Stimulated activated CD8-positive, alpha-beta memory T cell treated with anti-CD3 and anti-CD28 coated beads, Interleukin-12 subunit alpha, Interleukin-12 subunit beta, amount 100 ng/mL, for 24 hours (primary cell): ENCODE results near the gene ATF6.

Experiments
- DNase-seq: peaks from one replicate; pipeline ENCODE4 v3.0.0-alpha.2; 2020; ENCODE audit errors: extremely low read depth

Gene ATF6

DNA sequence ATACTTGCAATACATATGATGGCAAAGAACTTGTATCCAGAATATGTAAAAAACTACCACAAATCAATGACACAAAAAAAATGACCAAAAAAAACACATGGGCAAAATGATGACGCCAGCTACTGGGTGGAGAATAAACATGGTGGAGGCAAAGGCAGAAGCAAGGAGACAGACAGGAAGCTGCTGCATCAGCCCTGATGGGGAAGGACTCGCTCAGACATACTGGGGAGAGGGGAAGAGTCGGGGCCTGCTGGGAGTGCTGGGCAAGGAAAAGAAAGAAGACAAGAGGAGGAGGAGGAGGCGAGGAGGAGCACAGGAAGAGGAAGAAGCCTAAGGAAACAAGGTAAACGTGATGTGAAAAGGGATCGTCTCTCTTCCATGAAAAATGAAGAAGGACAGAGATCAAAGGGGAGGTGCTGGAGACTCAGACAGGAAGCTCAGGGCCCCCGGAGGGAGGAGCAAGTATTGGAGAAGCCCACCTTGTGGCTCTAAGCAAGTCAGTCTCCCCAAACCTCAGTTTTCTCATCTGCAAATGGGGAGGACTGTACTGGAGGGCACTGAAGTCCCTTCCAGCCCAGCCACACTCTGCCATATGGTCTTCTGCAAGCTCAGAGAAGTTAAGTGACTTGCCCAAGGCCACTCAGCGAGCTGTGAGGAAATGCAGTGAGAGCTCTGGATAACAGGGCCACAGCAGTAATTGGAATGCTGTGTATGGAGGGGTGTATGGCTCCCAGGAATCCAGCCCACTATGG, 233.4 kb downstream of the ATF6 start:
- DNase-seq = no peak

DNA sequence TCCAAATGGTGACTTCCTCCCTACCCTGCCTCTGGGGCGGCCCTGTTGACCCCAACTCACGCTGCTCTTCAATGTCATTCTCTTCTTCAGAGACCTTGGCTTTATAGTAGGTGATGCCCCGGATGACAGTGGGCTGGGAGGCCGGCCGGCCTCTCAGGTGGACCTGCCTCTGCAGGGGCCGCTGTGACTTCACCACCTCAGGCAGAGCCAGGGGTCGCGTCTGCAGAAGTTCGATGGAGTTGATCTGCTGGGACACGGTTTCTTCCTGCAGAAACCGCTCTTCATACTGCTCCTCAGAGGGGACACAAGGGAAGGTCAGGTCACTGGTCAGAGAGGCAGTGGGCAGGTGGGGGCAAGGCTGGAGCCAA, 233.9 kb downstream of the ATF6 start:
- DNase-seq = no peak

DNA sequence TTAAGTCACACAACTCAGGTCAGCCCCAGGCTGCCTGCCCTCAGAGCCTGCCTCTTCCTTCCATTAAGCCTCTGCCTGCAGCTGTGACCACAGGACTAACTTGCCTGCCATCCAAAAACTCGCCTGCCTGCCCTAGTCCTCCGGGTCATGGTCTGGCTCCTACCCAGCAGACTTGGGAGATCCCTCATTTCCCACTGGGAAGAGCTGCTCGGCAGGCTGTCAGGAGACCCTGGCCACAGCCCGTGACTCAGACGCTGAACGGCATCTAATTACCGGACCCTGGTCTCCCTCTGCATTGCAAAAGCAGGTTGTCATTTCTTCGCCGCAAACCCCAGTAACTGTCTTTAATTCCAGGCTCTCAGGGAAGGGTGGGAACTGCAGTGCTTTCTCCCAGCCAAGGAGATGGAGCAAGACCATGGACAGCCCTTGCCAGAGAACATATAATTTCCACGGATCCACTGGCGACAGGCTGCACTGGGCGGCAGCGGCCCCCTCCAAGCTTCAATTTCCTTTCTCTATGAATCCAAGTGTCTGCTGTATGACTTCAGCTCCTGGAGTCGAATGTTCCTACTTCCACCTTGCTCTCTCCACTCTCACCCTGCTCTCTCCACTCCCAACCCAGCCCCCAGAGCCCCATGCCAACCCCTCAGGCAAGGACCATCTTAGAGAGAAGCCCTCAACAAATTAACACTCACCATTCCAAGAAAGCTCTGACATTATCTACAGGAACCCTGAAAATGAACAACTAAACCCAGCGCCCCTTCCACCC, 237.1 kb downstream of the ATF6 start:
- no peak for DNase-seq

DNA sequence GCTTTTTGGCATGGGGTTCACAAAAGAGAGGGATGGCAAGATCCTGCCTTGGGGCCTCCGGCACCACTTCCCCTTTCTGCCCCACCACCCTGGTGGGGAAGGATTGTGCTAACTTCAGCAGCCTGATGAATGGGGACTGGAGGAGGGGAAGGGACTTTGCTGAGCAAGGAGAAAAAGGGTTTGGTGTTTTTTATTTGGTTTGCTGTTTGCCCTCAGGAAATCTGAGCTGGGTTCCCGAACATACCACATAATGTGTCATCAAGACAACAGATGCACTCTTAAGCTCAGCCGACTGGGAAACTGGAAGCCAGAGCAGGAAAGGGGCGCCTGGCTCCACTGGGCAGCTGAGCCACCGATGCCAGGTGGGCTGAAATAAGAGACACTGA, 237.7 kb downstream of the ATF6 start:
- no peak for DNase-seq

DNA sequence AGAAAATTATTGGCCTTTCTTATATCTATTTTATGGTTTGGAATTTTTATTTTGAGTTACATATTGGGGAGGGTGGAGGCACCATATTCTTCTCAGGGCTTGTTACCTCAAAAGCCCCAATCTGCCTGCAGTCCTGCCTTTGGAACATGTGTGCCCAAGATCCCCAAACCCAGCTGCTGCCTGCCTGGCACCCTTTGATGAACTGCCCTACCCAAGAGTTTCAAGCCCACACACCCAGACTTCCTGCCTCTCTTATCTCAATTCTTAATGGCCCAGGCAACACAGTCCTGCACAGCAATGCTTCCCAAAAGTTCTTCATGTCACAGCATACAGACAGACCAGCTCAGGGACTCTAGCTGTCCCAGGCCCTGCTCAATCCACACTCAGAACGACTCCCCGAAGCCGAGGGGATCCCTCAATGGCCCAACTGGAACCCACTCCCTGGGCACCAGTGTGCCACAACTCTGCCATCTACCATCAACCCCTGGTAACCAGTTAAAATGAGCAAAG, 238.4 kb downstream of the ATF6 start:
- DNase-seq = no peak

DNA sequence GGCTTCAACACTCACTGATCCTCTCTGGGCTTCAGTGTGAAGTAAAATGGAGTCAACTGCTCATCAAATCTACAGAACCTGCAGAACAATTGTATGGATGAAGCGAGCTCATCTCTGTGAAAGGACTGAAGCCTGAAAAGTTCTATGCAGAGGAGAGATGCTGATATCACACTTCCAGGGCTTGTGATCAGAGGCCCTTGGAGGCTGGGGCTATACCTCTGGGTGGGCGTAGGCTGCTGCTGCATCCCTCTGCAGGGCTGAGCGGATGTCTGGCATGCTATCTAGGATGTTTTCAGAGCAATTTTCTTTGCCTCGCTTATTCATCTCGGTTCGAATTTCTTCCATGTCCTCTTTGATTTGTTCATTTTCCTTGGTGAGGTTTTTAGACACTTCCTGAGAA, 240.0 kb downstream of the ATF6 start:
- DNase-seq = no peak

DNA sequence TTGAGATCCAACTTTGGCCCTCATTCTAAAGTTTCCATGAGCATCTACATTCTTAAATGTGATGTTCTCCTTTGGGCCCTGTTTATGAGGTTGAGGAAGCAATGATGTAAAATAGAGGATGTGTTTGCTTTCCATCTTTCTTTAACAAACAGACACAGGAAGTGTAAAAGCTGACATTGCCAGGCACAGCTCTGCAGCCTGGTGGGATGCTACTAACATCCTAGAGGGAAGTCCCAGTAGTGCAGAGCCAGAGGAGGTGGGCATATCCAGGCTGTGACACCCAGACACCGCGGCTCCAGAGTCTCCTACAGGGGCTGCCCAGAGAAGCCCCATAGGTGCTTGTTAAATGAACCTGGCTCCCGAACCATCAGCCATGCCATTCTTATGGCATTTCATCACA, 241.3 kb downstream of the ATF6 start:
- DNase-seq = no peak

DNA sequence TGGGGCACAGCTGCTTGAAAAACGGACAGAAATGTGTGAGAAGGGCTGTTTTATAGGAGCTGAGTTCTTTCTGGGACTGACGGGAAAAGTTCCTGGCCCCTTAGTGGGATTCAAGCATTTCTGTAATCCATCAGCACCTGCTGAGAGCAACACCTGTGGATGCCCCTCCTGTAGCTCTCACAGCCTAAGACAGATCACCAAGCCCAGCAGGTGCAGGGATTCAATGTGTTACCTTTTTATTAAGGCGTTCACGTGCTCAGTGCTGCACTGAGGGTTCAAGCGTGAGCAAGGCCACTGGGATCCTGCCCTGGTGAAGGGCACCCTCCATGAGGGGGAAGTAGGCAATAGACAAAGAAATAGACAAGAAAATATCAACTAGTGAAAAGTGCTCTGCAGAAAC, 242.7 kb downstream of the ATF6 start:
- no peak for DNase-seq

DNA sequence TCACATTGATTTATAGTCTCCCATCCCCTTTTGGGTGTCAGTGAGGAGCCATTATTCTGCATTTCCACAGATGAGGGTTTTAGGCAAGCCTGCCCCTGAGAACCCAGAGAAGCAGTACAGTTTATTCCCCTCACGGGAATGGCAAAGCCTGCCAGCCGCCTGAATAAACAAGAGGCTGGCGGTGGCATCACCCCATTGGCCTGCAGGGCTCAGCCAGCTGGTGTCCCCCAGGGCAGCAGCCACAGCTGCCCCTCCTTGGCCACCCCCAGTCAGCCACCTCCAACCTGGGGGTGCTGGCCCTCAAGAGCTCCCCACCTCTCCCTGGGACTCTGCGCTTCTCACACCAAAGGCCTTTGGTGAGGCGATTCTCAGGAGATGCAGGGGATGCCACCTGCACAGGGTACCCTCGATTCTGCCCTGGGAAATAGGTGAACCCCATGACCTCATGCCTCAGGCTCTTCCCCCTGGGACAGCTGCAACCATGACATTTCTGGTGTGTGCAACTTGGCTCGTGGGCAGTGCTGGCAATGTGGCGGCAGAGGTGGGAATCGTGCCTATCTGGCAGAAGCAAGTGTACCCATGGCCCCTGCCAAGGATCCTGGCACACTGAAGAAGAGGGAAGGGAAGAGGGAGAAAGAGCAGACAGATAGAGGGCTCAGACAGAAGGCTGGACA, 243.5 kb downstream of the ATF6 start:
- no peak for DNase-seq

DNA sequence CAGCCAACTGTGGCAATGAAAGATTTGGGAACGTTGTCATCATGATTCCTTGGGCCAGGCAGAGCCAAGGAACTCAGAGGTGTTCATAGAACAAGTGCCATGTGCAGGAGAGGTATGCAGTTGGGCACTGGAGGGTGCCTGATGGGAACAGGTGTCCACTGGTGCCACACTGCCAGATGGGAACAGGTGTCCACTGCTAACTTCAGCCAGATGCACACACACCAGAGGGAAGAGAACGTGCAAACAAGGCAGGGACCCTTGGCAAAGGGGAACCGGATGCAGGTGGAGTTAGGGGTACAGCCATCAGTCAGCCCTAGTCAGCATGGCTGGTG, 244.0 kb downstream of the ATF6 start:
- no peak for DNase-seq

DNA sequence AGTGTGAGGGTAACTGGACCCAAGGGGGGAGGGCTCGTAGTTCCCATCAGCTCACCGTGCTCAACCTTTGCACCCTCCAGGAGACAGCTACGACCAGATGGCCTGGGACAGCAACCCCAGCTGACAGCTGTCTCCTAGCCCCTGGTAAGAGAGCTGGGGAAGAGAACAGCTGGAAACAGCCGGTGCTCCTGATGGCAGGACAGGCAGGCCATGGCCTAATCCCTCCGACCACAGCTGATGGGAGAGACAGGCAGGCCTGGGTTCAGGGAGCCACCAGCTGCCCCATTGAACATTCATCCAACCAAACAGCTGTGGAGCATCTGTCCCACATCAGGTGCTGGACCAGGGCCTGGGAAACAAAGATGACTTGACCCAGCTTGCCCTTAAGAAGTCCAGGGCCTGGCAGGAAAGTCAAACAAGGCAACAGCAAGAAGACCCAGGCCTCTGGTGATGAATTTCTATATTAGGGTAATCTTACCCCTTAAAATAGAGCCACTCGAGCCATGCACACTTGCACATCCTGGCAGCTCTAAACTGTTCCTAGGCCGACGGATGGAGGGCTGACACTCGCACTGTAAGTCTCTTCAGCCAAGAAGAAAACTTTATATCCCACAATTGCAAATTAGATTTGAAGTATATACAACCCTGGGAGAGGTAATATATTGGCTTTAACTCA, 245.4 kb downstream of the ATF6 start:
- DNase-seq = no peak

DNA sequence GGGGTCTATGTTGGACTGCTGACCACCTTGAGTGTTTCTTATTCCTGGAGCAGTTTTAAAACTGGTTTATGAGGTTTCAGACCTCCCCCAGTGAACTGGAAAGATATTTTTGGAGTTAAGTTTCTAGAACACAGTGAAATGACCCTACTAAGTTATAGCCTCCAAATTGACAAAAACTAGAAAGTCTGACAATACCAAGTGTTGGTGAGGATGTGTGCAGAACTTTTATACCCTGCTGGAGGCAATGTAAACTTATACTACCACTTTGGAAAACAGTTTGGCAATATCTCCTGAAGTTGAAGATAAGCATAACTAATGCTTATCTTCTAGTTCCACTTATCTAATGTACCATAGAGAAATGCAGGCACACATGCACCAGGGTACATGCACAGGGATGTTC, 247.2 kb downstream of the ATF6 start:
- DNase-seq = no peak
